ENCODE measurements around the gene HSBP1L1.

The HSBP1L1 gene

GRCh38 chr18:79942786-79943607, 21.4 kb upstream of the HSBP1L1 start (continued):
- TF ChIP-seq PRDM6 (tag by site-specific recombination; IDR thresholded peaks at IDR 0.05), result peak; percentile 52

GRCh38 chr18:79943608-79944125, 20.8 kb upstream of the HSBP1L1 start:
- Histone ChIP-seq H3K36me3 (ENCODE audit: control insufficient read depth in 2 of 2, insufficient read depth in 1 of 2, low read length in 2 of 2) (peaks cover 14 to 48% of the 10 kb centered on the region in 2 experiments), H3K27ac (ENCODE audit: extremely low read depth, low read depth, low read length) (no peak overlapping the region), H3K4me1 (ENCODE audit: control insufficient read depth, insufficient read depth, low read length) (peaks cover 11% of the 10 kb centered on the region; the same call in 1 of the 2 replicates), H3K4me3 (ENCODE audit: low read depth, low read length) (no peak overlapping the region), H3K9me3 (ENCODE audit: control insufficient read depth, insufficient read depth, low read depth, low read length) (no peaks in the 10 kb centered on the region)
- POLR2A ChIA-PET, result no interaction called here
- TF ChIP-seq ZNF311 (tag by site-specific recombination; IDR thresholded peaks at IDR 0.05; ENCODE audit: borderline replicate concordance) (no peak), ZNF24 (tag by site-specific recombination; IDR thresholded peaks at IDR 0.05) (no peak), GLIS2 (tag by site-specific recombination; IDR thresholded peaks at IDR 0.05) (0 out of 2 replicates have a peak, but pooled peaks have one; percentile 20), WT1 (tag by site-specific recombination; IDR thresholded peaks at IDR 0.05) (no peak), ZNF221 (tag by site-specific recombination; IDR thresholded peaks at IDR 0.05; ENCODE audit: borderline replicate concordance) (no peak), SCRT2 (tag by site-specific recombination; IDR thresholded peaks at IDR 0.05) (peak; percentile 84), ZNF704 (tag by site-specific recombination; IDR thresholded peaks at IDR 0.05) (no peak)
- CTCF ChIA-PET, result no interaction called here

- Histone ChIP-seq H3K9me3 (ENCODE audit: control insufficient read depth, insufficient read depth, low read depth, low read length) (no peaks in the 10 kb centered on the region), H3K4me3 (ENCODE audit: low read depth, low read length) (no peak overlapping the region), H3K36me3 (ENCODE audit: control insufficient read depth in 2 of 2, insufficient read depth in 1 of 2, low read length in 2 of 2) (peaks cover 16 to 51% of the 10 kb centered on the region in 2 experiments), H3K4me1 (ENCODE audit: control insufficient read depth, insufficient read depth, low read length) (peaks cover 11% of the 10 kb centered on the region; the same call in 1 of the 2 replicates), H3K27ac (ENCODE audit: extremely low read depth, low read depth, low read length) (no peak overlapping the region)
- POLR2A ChIA-PET, result no interaction called here
- CTCF ChIA-PET, result no interaction called here
- TF ChIP-seq ZNF521 (tag by site-specific recombination; IDR thresholded peaks at IDR 0.05) (no peak), AEBP2 (tag by site-specific recombination; IDR thresholded peaks at IDR 0.05; ENCODE audit: borderline replicate concordance) (no peak), ZNF37A (tag by site-specific recombination; IDR thresholded peaks at IDR 0.05) (no peak), ZFP37 (tag by site-specific recombination; IDR thresholded peaks at IDR 0.05) (no peak), KLF10 (tag by site-specific recombination; IDR thresholded peaks at IDR 0.05) (no peak), ZNF600 (tag by site-specific recombination; IDR thresholded peaks at IDR 0.05) (peak; percentile 40), ZXDB (tag by site-specific recombination; IDR thresholded peaks at IDR 0.05) (no peak), ZNF292 (tag by site-specific recombination; IDR thresholded peaks at IDR 0.05; ENCODE audit: borderline replicate concordance, low read depth) (no peak), ZBTB26 (tag by site-specific recombination; optimal IDR thresholded peaks at IDR 0.05) (no peak), ZEB2 (tag by site-specific recombination; IDR thresholded peaks at IDR 0.05) (no peak), WT1 (tag by site-specific recombination; IDR thresholded peaks at IDR 0.05) (no peak), ZNF792 (tag by site-specific recombination; IDR thresholded peaks at IDR 0.05) (no peak), ZIC2 (tag by site-specific recombination; IDR thresholded peaks at IDR 0.05) (peak; percentile 93), ZNF138 (tag by site-specific recombination; IDR thresholded peaks at IDR 0.05; ENCODE audit: borderline replicate concordance) (no peak), ZNF174 (tag by site-specific recombination; IDR thresholded peaks at IDR 0.05) (no peak), ZNF560 (tag by site-specific recombination; IDR thresholded peaks at IDR 0.05; ENCODE audit: borderline replicate concordance) (no peak), KLF7 (tag by site-specific recombination; IDR thresholded peaks at IDR 0.05; ENCODE audit: borderline replicate concordance) (no peak), ZNF24 (tag by site-specific recombination; IDR thresholded peaks at IDR 0.05) (no peak), ZFHX2 (tag by site-specific recombination; conservative IDR thresholded peaks at IDR 0.05) (peak; percentile 71), ZNF791 (tag by site-specific recombination; IDR thresholded peaks at IDR 0.05) (no peak), ZNF530 (tag by site-specific recombination; IDR thresholded peaks at IDR 0.05; ENCODE audit: low read depth) (no peak)
Observed at GRCh38 chr18:79944126-79944731, 20.2 kb upstream of the HSBP1L1 start.

Data from HEK293 (cell line).